CD4-positive, alpha-beta T cell treated with Interleukin-10 for 1 hour (primary cell): Measurements from ENCODE around the gene ABCG4.
"Not testable (repeated sequence)": the region's sequence is repeated elsewhere in the genome, so short reads cannot be mapped to it uniquely, and the experiment has no call there.

Source experiments
- DNase-seq: peaks from one replicate; pipeline ENCODE4 v3.0.0-alpha.2; 2020

Gene ABCG4

GRCh38 chr11:119116235-119116594 is 32.6 kb upstream of the ABCG4 start:
- no peak for DNase-seq

GRCh38 chr11:119116601-119117000 is 32.3 kb upstream of the ABCG4 start:
- DNase-seq: no peak

- no peak for DNase-seq
These were observed 31.7 kb upstream of the ABCG4 start for GRCh38 chr11:119117004-119117706.

- DNase-seq: no peak
These were observed 30.6 kb upstream of the ABCG4 start for GRCh38 chr11:119118227-119118626.

GRCh38 chr11:119118946-119119345 is 29.9 kb upstream of the ABCG4 start:
- DNase-seq: no peak

- DNase-seq: no peak
These were observed 28.2 kb upstream of the ABCG4 start for GRCh38 chr11:119120639-119121007.

- peak; percentile 100 for DNase-seq
These were observed 27.6 kb upstream of the ABCG4 start, which contains the start of gene HINFP for GRCh38 chr11:119121008-119121810. TSS of gene HINFP (plus strand) at chr11:119121580. CDS start at chr11:119126945, 5,365 bp downstream.

GRCh38 chr11:119121811-119122124 is 27.1 kb upstream of the ABCG4 start:
- no peak for DNase-seq

GRCh38 chr11:119125821-119126220 is 23.0 kb upstream of the ABCG4 start:
- DNase-seq: no peak

- DNase-seq: no peak
These were observed 22.1 kb upstream of the ABCG4 start for GRCh38 chr11:119126675-119127268.

GRCh38 chr11:119130662-119131061 is 18.2 kb upstream of the ABCG4 start:
- no peak for DNase-seq

GRCh38 chr11:119134389-119134978 is 14.4 kb upstream of the ABCG4 start:
- peak; percentile 10 for DNase-seq

- DNase-seq: not testable (repeated sequence)
These were observed 9.6 kb upstream of the ABCG4 start for GRCh38 chr11:119139276-119139675.

- DNase-seq: peak; percentile 41
These were observed 3.9 kb upstream of the ABCG4 start for GRCh38 chr11:119144825-119145486.

GRCh38 chr11:119145551-119145950 is 3.3 kb upstream of the ABCG4 start:
- DNase-seq: no peak

- DNase-seq: no peak
These were observed 1.1 kb upstream of the ABCG4 start for GRCh38 chr11:119147604-119148333.

GRCh38 chr11:119148720-119149017 is 183 bp upstream of the ABCG4 start:
- DNase-seq: no peak

- no peak for DNase-seq
These were observed 979 bp downstream of the ABCG4 start for GRCh38 chr11:119149786-119150275.

- DNase-seq: no peak
These were observed 3.2 kb downstream of the ABCG4 start for GRCh38 chr11:119152043-119152442.

- no peak for DNase-seq
These were observed 3.8 kb downstream of the ABCG4 start for GRCh38 chr11:119152604-119153003.

GRCh38 chr11:119153049-119153818 is 4.4 kb downstream of the ABCG4 start:
- no peak for DNase-seq

GRCh38 chr11:119154178-119154577 is 5.3 kb downstream of the ABCG4 start:
- DNase-seq: no peak
